ENCODE measurements around the gene VDAC2.
A peak's percentile ranks its signal among the peaks of the same experiment; 100 is the strongest.

GRCh38 chr10:75230600-75231038 is 20.0 kb downstream of the VDAC2 start:
- TF ChIP-seq POLR2AphosphoS5 (IDR thresholded peaks at IDR 0.05; ENCODE audit: low read depth, low read length) (no peak), SIN3A (IDR thresholded peaks at IDR 0.05; ENCODE audit: borderline replicate concordance, insufficient read depth, low read depth, low read length) (no peak), CTCF (IDR thresholded peaks at IDR 0.05) (peak; percentile 99)
